ENCODE measurements around the gene PKD1.

DNA sequence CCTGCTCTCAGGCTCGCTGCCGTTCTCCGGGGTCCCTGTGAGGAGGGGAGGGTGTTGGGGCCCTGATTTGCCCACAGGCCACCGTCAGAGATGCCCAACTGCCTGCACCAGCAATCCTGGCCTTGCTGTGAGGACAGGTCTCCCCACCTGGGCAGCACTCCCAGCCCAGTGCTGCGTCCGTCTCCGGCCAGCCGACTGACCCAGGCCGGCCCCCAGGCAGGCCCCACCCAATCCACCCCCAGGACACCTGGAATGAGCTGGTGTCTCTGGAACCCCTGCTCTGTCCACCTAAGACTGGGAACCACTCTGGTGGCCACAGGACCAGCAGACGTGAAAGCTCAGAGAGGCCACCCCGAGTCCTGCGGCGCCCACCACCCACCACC, 20.1 kb downstream of the PKD1 start:
- TF ChIP-seq, protein P1, sequence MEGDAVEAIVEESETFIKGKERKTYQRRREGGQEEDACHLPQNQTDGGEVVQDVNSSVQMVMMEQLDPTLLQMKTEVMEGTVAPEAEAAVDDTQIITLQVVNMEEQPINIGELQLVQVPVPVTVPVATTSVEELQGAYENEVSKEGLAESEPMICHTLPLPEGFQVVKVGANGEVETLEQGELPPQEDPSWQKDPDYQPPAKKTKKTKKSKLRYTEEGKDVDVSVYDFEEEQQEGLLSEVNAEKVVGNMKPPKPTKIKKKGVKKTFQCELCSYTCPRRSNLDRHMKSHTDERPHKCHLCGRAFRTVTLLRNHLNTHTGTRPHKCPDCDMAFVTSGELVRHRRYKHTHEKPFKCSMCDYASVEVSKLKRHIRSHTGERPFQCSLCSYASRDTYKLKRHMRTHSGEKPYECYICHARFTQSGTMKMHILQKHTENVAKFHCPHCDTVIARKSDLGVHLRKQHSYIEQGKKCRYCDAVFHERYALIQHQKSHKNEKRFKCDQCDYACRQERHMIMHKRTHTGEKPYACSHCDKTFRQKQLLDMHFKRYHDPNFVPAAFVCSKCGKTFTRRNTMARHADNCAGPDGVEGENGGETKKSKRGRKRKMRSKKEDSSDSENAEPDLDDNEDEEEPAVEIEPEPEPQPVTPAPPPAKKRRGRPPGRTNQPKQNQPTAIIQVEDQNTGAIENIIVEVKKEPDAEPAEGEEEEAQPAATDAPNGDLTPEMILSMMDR (IDR thresholded peaks at IDR 0.05; ENCODE audit: low read depth, low read length) = no peak
- TF ChIP-seq, protein P2, sequence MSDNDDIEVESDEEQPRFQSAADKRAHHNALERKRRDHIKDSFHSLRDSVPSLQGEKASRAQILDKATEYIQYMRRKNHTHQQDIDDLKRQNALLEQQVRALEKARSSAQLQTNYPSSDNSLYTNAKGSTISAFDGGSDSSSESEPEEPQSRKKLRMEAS (IDR thresholded peaks at IDR 0.05; ENCODE audit: low read depth, low read length) = no peak

All from NB4 (cell line).